SK-N-SH (cell line): Measurements from ENCODE around the gene ABL2. TPM values are rescaled to one million over a fixed set of nuclear protein-coding genes. Genes with fewer than 3 reads are reported as not detected.
A peak's percentile ranks its signal among the peaks of the same experiment; 100 is the strongest.
"Not testable (repeated sequence)": the region's sequence is repeated elsewhere in the genome, so short reads cannot be mapped to it uniquely, and the experiment has no call there.

Source experiments
- CTCF ChIA-PET: fragments of 300-600, 350-600 bp; formaldehyde crosslinking; extraction: SDS; loops from one replicate; lab custom pipeline; 2021; lab: Yijun Ruan, JAX
- POLR2A ChIA-PET: fragments of 350-600 bp; sonication (Branson Sonifier 250); formaldehyde crosslinking; extraction: SDS; loops from one replicate; lab custom pipeline; 2020; ENCODE audit warnings: antibody characterized with exemption, inconsistent platforms; lab: Yijun Ruan, JAX
- DNase-seq: peaks from one replicate; pipeline ENCODE4 v3.0.0; 2012
- H2AFZ ChIP-seq: fragments of 200-600 bp; sonication (generic); 2 replicates; pipeline ENCODE4 v1.8.1; 2016; ENCODE audit warnings: antibody characterized with exemption, mild to moderate bottlenecking, low read depth
- H3F3A ChIP-seq: fragments of 200-600 bp; sonication (generic); replicated peaks from 2 replicates; pipeline ENCODE3; 2016; ENCODE audit warnings: antibody characterized with exemption, mild to moderate bottlenecking; ENCODE audit not compliant: insufficient read depth
- H3K27ac ChIP-seq, 2 experiments: fragments of 200-500 bp in 1 of 2; fragments of 200-600 bp in 1 of 2; sonication (Bioruptor generic) in 1 of 2; sonication (generic), shearing (Covaris generic) in 1 of 2; 2 replicates each; pipeline versions ENCODE4 v1.5.1 to v1.6.1; 2014 to 2016; ENCODE audit warnings: low read depth in 2 of 2, inconsistent platforms in 1 of 2, low read length in 1 of 2, mild to moderate bottlenecking in 1 of 2, mixed read lengths in 1 of 2
- H3K27me3 ChIP-seq: fragments of 200-600 bp; sonication (generic), shearing (Covaris generic); 2 replicates; pipeline ENCODE4 v1.6.1; 2016; ENCODE audit warnings: mixed run types; ENCODE audit not compliant: insufficient read depth
- H3K36me3 ChIP-seq, 2 experiments: fragments of 200-500 bp in 1 of 2; fragments of 200-600 bp in 1 of 2; sonication (Bioruptor generic) in 1 of 2; sonication (generic) in 1 of 2; replicated peaks in 1 of 2; 2 replicates each; pipeline versions ENCODE3 to v1.5.1; 2014 to 2016; ENCODE audit warnings: low read length in 1 of 2, mild to moderate bottlenecking in 1 of 2; ENCODE audit not compliant: insufficient read depth in 2 of 2, control insufficient read depth in 1 of 2
- H3K4me1 ChIP-seq, 2 experiments: fragments of 200-500 bp in 1 of 2; fragments of 200-600 bp in 1 of 2; sonication (Bioruptor generic) in 1 of 2; sonication (generic), shearing (Covaris generic) in 1 of 2; 2 replicates each; pipeline versions ENCODE4 v1.5.1 to v1.6.1; 2014 to 2016; ENCODE audit warnings: low read depth in 1 of 2, low read length in 1 of 2, mixed run types in 1 of 2; ENCODE audit not compliant: insufficient read depth in 2 of 2, control insufficient read depth in 1 of 2
- H3K4me2 ChIP-seq: fragments of 200-600 bp; sonication (generic), shearing (Covaris generic); 2 replicates; pipeline ENCODE4 v1.6.1; 2017; ENCODE audit warnings: mixed run types
- H3K4me3 ChIP-seq, 2 experiments: fragments of 200-500 bp in 1 of 2; fragments of 200-600 bp in 1 of 2; sonication (Bioruptor generic) in 1 of 2; sonication (generic), shearing (Covaris generic) in 1 of 2; 2 replicates each; pipeline versions ENCODE4 v1.5.1 to v1.8.1; 2014 to 2016; ENCODE audit warnings: low read depth in 2 of 2, inconsistent platforms in 1 of 2, low read length in 1 of 2, mild to moderate bottlenecking in 1 of 2, mixed read lengths in 1 of 2, moderate library complexity in 1 of 2
- H3K79me2 ChIP-seq: fragments of 200-600 bp; sonication (generic); 2 replicates; pipeline ENCODE4 v1.8.1; 2017; ENCODE audit warnings: mild to moderate bottlenecking; ENCODE audit not compliant: insufficient read depth
- H3K9ac ChIP-seq: fragments of 200-600 bp; sonication (generic); 2 replicates; pipeline ENCODE4 v1.6.1; 2017; ENCODE audit warnings: mixed run types
- H3K9me2 ChIP-seq: fragments of 200-600 bp; sonication (generic); 2 replicates; pipeline ENCODE4 v1.6.1; 2017; ENCODE audit warnings: mixed run types
- H3K9me3 ChIP-seq: fragments of 200-600 bp; sonication (generic); 2 replicates; pipeline ENCODE4 v1.6.1; 2017; ENCODE audit warnings: mixed run types, mild to moderate bottlenecking, moderate library complexity
- H4K20me1 ChIP-seq: fragments of 200-600 bp; sonication (generic); 2 replicates; pipeline ENCODE4 v1.6.1; 2017; ENCODE audit warnings: mild to moderate bottlenecking, mixed run types; ENCODE audit not compliant: insufficient read depth
- EP300 ChIP-seq, 2 experiments: IDR thresholded peaks; 2 replicates each; pipeline versions ENCODE4 v1.4.0 to v1.6.1; 2012; ENCODE audit warnings: borderline replicate concordance in 1 of 2, low read depth in 1 of 2, low read length in 1 of 2
- JUND ChIP-seq: IDR thresholded peaks from 2 replicates; pipeline ENCODE4 v1.4.0; 2012
- MXI1 ChIP-seq: IDR thresholded peaks from 2 replicates; pipeline ENCODE4 v1.6.1; 2012; ENCODE audit warnings: mild to moderate bottlenecking, low read depth, low read length, improper control_type of control experiment
- NRF1 ChIP-seq: IDR thresholded peaks from 2 replicates; pipeline ENCODE4 v1.6.1; 2012; ENCODE audit warnings: low read depth, mild to moderate bottlenecking, low read length
- POLR2AphosphoS5 ChIP-seq: IDR thresholded peaks from 2 replicates; pipeline ENCODE4 v1.6.1; 2012; ENCODE audit warnings: low read depth, low read length
- SIN3A ChIP-seq: IDR thresholded peaks from 2 replicates; pipeline ENCODE4 v1.6.1; 2012; ENCODE audit warnings: low read depth, mild to moderate bottlenecking, low read length, moderate library complexity, borderline replicate concordance
- WGBS: methylation state at CpG from one replicate; pipeline ENCODE4 v1.1.6; 2017; ENCODE audit warnings: low lambda C conversion rate; 5-methylcytosine and 5-hydroxymethylcytosine counted together
- polyA plus RNA-seq, 3 experiments: library from polyadenylated mRNA; depleted of rRNA; stranded (reverse); fragments of >200 nt; gene quantifications; 2 replicates each; pipeline ENCODE4 v1.2.3, GENCODE V29; 2012
- TF ChIP-seq, protein P1 (sequence below): IDR thresholded peaks from 2 replicates; pipeline ENCODE4; 2012

The ABL2 gene
- polyA plus RNA-seq, 1 of the 3 experiments (the other 2 are of a cell fraction) = 7.5 TPM

DNA sequence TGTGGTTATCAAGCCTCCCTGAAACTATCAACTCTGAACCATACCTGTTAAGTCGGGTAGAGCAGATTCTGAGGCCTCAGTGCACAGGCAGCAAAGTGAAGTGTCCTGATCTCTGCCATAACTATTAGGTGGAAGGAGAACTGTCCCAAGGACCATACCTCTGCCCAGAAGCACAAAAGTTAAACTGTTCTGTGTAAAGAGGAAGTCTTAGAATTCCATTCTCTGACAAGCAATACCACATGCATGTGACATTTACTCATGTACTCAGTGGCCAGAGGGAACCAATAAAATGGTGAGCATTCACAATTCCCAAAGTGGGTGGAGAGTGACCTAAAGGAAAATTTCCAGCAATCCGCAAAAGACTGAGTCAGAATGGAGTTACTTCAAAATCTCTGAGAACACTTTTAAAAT is 86.6 kb downstream of the ABL2 start (continued):
- TF ChIP-seq EP300 (IDR thresholded peaks at IDR 0.05; ENCODE audit: borderline replicate concordance in 1 of 2, low read depth in 1 of 2, low read length in 1 of 2) = no peak
- TF ChIP-seq, all 33 proteins: peak for 9

DNA sequence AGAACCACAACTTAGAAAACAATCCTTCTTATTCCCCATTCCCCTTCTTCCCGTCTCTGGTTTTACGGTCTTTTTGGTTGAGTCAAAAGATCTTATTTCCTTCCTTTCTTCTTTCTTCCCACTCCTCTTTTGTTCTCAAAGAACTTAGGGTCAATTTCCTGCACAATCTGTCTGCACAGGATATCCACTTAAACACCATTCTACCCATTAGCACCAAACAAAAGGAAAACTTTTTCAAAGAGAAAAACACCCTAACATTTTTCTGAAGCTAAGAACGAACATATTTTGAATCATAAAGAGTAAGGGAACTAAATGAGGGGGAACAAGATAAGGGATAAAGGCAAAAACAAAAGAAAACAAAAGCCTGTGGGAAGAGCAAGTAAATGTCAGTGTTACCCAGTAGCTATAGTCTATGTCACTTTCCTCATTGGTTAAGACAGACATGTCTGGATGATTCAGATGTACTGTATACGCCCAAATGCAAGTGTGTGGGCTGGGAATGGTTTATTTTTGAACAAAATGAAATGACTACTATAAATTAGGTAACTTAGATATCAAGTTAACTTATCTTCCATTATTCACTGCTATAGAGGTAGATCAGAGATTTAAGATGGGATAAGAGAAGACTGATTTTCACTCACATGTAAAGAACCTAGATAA is 87.8 kb downstream of the ABL2 start:
- POLR2A ChIA-PET = no interaction called here
- no peak for DNase-seq
- Histone ChIP-seq H3K36me3 (peaks cover 7 to 9% of the 10 kb centered on the region in 2 experiments), H4K20me1 (peaks cover 36% of the 10 kb centered on the region), H3K4me3 (peak overlapping the region; percentile 53 to 80; a peak in 3 of 4 replicates), H3K79me2 (peaks cover 77% of the 10 kb centered on the region), H3K4me1 (peaks cover 7 to 42% of the 10 kb centered on the region in 2 experiments; a peak in 3 of 4 replicates), H2AFZ (no peak overlapping the region), H3K27ac (peak overlapping the region; percentile 92 to 100), H3K27me3 (no peaks in the 10 kb centered on the region), H3K9me2 (no peaks in the 10 kb centered on the region), H3K9ac (peak overlapping the region; percentile 97), H3K9me3 (no peaks in the 10 kb centered on the region), H3F3A (peaks cover 46% of the 10 kb centered on the region), H3K4me2 (peak overlapping the region; percentile 77)
- CTCF ChIA-PET = interaction anchor here (0.7 to 1.2 kb wide), 2 partner anchors 12 to 21 kb away, joined by 3 to 7 read pairs; no protein-coding TSS in a partner anchor
- 31% methylated on average over 4 of the region's 4 CpGs for WGBS
- TF ChIP-seq, protein P1, sequence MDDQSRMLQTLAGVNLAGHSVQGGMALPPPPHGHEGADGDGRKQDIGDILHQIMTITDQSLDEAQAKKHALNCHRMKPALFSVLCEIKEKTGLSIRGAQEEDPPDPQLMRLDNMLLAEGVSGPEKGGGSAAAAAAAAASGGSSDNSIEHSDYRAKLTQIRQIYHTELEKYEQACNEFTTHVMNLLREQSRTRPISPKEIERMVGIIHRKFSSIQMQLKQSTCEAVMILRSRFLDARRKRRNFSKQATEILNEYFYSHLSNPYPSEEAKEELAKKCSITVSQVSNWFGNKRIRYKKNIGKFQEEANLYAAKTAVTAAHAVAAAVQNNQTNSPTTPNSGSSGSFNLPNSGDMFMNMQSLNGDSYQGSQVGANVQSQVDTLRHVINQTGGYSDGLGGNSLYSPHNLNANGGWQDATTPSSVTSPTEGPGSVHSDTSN = peak; percentile 70
- TF ChIP-seq POLR2AphosphoS5 (0 out of 2 replicates have a peak, but pooled peaks have one; percentile 32), SIN3A (peak; percentile 76; the same call in 1 of the 2 replicates), MXI1 (no peak), JUND (peak; percentile 11; the same call in 1 of the 2 replicates), NRF1 (no peak)

- H3K27ac ChIP-seq = not testable (repeated sequence)
These were observed 90.7 kb downstream of the ABL2 start for GRCh38 chr1:179138755-179139154.

More at GRCh38 chr1:179138755-179139154, 90.7 kb downstream of the ABL2 start:
- CTCF ChIA-PET = interaction anchor here (0.8 kb wide), 1 partner anchor 17 kb away, joined by 3 read pairs; no protein-coding TSS in a partner anchor
- H3K9ac ChIP-seq, POLR2A ChIA-PET, H3K9me3 ChIP-seq, H3K9me2 ChIP-seq, DNase-seq, H3K4me3 ChIP-seq, H3K27me3 ChIP-seq, H2AFZ ChIP-seq: not testable (repeated sequence)
- H3K4me1 ChIP-seq = peaks cover 7 to 24% of the 10 kb centered on the region in 2 experiments; a peak in 3 of 4 replicates
- H3K36me3 ChIP-seq = peaks cover 7 to 14% of the 10 kb centered on the region in 2 experiments
- peaks cover 88% of the 10 kb centered on the region for H3K79me2 ChIP-seq
- H3K4me2 ChIP-seq = 0 out of 2 replicates have a peak overlapping the region, but pooled peaks have one; percentile 46
- WGBS = 93% methylated on average over 3 of the region's 21 CpGs
- H4K20me1 ChIP-seq = peaks cover 37% of the 10 kb centered on the region
- H3F3A ChIP-seq = peaks cover 35% of the 10 kb centered on the region
